ENCODE results near the gene SEPTIN8.

SEPTIN8 gene

DNA sequence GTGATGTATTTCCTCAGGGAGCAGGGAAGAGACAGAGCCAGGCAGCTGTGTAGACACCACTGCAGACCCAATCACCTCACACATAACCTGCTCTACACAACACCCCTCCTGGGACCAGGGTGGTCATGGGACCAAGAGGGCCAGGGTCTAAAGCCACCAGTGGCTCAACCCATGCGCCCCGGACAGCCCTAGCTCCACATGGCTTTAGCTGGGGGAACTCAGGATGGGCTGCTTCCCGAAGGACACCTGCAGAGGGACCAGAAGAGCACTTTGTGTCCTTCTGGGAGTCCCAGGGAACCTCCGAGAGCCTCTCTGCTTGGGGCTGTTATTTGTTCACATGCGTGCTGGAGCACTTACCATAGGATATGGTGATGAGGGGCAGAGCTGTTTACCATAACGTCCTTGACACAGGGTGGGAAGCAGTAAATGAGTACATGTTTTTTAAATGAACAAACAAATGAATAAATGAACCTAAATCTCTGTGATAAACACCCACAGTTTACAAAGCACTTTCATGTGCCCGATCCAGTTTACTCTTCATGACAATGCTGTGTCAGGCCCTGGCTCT, 12.3 kb downstream of the SEPTIN8 start:
- no peak for DNase-seq (ENCODE audit: low spot score)

GRCh38 chr5:132764051-132764450, 13.0 kb downstream of the SEPTIN8 start:
- no peak for DNase-seq (ENCODE audit: low spot score)

DNA sequence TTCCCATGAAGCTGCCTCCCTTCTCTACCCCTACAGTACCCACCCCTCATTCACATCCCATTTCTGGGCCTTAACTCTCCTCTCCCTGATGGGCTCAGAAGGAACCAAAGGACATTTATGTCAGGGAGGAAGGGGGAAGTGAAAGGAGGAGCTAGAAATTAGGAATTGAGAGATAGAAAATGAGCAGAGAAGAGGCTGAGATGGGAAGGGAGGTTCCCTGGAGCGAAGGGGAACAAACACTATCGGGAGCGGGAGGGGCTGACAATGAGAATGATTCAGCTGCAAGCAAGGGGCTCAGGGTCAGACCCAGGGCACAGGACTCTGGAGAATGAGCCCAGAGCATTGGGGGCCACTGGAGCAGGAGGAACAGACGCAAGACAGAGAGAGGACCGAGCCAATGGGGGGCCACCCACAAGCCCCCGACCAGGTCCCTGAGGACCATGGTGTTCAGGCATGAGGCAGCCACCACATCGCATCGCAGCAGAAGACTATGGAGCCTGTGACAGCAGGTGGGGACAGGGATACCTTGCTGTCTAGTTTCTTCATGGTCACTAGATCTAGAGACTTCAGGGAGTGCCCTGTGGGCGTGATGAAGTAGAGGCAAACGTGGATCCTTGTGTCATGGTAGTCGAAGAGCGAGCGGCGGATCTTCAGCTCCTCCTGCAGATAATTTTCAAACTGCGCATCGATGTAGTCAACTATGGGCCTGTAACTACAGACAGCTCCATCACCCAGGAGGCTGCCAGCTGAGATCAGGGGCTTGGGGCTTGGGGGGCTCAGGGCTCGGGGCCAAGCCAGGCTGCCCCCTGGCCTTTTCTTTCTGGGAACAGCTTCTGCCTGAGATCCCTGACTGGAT, 13.6 kb downstream of the SEPTIN8 start:
- DNase-seq (ENCODE audit: low spot score), result no peak

DNA sequence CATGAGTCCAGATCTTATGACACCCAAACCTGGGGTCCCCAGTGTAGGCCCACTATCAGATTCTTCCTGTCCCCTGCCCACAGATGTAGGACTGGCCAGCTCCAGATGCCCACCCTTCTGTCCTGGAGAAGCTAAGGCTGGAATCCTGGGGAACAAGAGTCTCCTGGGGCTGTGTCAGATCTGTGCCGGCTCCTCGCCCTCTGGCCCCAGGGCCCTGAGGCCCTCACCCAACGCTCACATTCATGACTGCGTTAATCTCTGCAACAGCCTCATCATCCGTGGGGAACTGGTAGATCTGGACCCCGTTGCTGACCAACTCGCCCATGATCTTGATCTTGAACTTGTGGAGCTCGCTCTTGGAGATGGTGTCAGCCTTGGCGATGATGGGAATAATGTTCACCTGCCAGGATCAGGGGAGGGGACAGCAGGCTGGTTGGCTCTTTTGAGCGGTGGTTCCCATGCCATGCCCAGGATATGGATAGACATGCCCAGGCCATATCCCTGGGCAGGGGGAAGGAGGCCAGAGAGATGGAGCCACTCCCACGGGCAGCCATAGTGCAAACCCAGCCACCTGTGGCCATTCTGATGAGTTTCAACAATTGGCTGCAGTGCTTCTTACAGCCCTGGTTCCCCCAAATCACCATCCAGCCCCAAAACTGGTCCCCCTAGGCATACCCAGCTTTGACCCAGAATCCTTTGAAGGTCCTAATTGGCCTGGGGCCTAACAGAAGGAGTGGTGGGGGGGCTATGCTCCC, 14.6 kb downstream of the SEPTIN8 start:
- DNase-seq (ENCODE audit: low spot score), result no peak

DNA sequence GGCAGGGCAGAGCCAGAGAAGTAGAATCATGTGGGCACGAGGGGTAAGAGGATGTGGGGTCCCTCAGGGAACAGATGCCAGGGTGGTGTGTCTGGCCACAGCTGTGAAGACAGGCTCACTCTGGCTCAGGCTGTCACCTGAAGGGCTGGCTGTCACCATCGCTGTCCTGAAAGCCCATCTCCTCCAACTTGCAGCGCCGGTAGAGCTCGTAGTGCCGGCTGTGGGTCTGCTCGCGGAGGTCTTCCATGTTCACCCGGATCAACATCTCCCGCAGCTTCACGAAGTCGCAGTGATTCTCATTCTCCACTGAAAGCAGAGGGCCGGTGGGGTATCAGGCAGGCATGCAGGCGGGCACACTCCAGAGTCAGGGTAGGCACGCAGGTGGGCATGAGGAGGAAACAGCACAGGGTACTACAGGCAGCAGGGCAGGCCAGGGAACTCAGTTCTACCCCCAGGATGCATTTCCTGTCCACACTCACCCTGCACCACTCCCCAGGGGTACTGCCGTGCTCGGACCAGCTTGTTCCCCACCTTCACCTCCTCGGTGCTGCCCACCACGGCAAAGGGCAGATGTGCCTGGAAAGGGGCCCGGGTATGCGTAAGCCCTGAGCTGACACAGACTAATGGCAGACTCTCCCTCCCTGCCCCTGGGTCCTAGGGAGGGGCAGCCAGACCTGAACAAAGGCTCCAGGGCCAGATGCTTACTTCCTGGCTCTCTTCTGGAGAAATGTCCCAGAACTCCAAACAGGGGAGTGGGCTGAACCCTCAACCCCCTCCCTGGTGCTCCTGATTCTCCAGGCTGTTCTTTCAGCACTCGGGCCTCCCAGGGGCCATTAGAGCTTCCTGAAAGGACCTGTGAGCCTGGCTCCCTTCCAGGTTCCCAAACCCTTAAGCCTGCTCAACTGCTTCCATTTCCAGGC, 15.5 kb downstream of the SEPTIN8 start:
- no peak for DNase-seq (ENCODE audit: low spot score)

- no peak for DNase-seq (ENCODE audit: low spot score)
Observed at GRCh38 chr5:132760601-132761317, 16.3 kb downstream of the SEPTIN8 start.

- DNase-seq (ENCODE audit: low spot score), result no peak
Observed at GRCh38 chr5:132760049-132760420, 17.0 kb downstream of the SEPTIN8 start.

- DNase-seq (ENCODE audit: low spot score), result no peak
Observed at GRCh38 chr5:132759114-132760048, 17.7 kb downstream of the SEPTIN8 start.

- DNase-seq (ENCODE audit: low spot score), result no peak
Observed at GRCh38 chr5:132758451-132758850, 18.6 kb downstream of the SEPTIN8 start.

GRCh38 chr5:132756542-132756941, 20.5 kb downstream of the SEPTIN8 start:
- no peak for DNase-seq (ENCODE audit: low spot score)

DNA sequence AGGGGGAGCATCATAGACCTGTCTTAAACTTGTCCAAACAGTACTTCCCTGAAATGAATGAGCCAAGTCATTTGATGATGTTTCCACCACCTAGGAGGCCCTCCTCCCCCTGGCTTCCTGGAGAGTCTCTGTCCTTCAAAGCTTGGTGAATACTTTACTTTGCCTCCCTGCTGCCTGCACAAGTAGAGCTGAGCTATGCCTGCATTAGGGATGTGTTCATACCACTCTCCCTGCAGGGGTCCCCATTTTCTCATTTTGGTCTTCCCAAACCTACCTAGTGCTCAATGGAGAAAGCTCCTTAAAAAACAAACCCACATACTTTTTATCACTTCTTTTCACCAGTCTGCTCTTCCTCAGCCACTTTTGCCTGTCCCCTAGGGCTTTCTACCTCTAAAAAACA, 22.1 kb downstream of the SEPTIN8 start:
- DNase-seq (ENCODE audit: low spot score), result no peak

DNA sequence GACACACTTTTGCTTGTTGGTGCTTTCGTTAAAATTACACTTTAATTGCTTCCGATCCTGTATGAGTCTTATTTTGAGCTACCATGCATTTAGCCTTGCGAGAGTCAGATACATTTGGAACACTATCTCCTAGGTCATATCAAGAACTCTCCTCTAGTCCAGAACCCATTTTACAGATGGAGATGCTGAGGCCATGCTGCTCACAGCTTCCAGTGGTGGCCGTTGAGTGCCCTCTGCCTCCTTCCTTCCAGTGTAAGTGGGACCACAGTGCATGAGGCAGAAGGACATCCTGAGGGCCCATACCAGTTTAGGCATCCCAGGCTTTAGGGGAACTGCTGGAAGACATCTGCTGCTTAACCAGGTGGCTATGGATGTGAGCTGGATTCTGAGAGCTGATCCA, 22.9 kb downstream of the SEPTIN8 start:
- DNase-seq (ENCODE audit: low spot score), result no peak

DNA sequence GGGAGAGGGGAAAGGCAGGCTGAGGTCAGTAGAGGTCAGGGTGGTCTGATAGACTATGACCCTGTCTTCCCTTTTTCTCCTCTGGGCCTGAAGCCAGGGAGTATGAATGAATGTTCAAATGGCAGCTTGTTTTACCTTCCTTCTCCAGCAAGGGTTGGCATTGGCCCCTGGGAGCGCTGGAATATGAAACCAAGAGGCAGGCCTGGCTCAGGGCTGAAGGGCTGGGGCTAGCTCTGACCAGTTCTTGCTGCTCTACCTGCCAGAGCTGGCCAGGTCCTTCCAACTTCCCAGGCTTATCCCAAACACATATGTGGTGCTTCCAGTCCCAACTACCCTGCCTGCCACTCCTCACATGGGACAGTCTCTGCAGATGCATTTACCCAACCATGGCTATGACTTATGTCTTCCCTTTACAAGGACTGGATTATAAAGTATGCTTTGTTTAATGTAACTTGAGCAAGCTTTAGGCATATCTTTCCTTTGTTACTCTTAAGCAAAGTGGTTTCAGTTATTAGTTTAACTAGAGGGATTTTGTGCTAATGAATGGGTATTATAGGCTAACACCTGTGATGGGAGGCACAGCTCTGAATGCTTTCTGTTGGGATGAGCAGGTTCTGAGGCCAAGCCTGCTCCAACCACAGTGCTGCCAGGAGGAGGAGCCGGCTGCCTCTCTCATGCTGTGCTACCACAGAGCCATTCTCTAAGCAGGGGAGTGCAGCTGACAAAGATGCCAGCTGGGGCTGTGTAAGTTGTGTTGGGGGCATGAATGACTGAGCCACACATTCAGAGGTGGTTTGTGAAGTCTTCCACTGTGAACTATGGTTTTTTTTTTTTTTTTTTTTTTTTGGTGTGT, 23.7 kb downstream of the SEPTIN8 start:
- no peak for DNase-seq (ENCODE audit: low spot score)

GRCh38 chr5:132752581-132753125, 24.4 kb downstream of the SEPTIN8 start:
- no peak for DNase-seq (ENCODE audit: low spot score)

- DNase-seq (ENCODE audit: low spot score), result no peak
Observed at GRCh38 chr5:132751971-132752580, 25.0 kb downstream of the SEPTIN8 start.

DNA sequence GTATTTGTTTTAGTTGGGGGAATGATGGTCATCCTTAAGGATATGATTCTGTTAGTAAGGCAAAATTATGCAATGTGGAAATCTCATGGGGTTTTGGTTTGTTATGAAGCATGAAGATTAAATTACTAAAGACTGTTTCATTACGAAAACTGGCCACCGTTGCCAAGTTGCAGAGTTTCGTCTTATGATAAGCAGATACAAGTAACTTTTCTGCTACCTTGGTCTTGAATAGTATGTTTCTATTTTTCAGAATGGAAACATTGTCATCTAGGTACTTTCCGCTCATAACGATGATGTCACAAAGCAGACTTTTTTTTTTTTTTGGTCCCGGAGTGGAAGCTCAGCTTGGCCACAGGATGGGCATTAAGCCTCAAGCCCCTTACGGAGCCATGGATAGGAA, 25.6 kb downstream of the SEPTIN8 start:
- no peak for DNase-seq (ENCODE audit: low spot score)

GRCh38 chr5:132750471-132751230, 26.4 kb downstream of the SEPTIN8 start:
- DNase-seq (ENCODE audit: low spot score), result no peak

- DNase-seq (ENCODE audit: low spot score), result no peak
Observed at GRCh38 chr5:132749506-132749905, 27.5 kb downstream of the SEPTIN8 start.
